ENCODE results near the gene PNMA6E.

PNMA6E gene

DNA sequence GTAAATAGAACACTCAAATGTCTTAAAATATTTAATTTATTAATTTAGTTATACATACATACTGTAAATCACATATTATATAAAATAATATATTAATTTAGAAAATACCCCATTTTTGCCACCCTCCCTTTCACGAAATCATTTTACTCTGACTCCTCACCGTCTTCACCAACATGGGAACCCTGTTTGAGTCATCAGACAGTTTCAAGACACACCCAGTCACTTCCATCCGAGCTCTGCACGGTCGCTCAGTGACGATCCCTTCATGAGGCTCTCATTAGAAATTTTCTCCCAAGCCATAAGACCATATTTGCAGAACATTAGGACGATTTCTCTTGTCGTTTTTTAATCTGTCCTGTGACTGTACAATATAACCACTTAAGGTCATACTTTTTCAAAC is 52.7 kb downstream of the PNMA6E start:
- POLR2A ChIA-PET (ENCODE audit: low non-redundant PET), result no interaction called here
- H3K27ac ChIP-seq, result no peak overlapping the region
- no peak for DNase-seq (ENCODE audit: low spot score)
- TF ChIP-seq, protein P1, sequence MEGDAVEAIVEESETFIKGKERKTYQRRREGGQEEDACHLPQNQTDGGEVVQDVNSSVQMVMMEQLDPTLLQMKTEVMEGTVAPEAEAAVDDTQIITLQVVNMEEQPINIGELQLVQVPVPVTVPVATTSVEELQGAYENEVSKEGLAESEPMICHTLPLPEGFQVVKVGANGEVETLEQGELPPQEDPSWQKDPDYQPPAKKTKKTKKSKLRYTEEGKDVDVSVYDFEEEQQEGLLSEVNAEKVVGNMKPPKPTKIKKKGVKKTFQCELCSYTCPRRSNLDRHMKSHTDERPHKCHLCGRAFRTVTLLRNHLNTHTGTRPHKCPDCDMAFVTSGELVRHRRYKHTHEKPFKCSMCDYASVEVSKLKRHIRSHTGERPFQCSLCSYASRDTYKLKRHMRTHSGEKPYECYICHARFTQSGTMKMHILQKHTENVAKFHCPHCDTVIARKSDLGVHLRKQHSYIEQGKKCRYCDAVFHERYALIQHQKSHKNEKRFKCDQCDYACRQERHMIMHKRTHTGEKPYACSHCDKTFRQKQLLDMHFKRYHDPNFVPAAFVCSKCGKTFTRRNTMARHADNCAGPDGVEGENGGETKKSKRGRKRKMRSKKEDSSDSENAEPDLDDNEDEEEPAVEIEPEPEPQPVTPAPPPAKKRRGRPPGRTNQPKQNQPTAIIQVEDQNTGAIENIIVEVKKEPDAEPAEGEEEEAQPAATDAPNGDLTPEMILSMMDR (conservative IDR thresholded peaks at IDR 0.05; ENCODE audit: low read depth), result no peak
- CTCF ChIA-PET, result no interaction called here

DNA sequence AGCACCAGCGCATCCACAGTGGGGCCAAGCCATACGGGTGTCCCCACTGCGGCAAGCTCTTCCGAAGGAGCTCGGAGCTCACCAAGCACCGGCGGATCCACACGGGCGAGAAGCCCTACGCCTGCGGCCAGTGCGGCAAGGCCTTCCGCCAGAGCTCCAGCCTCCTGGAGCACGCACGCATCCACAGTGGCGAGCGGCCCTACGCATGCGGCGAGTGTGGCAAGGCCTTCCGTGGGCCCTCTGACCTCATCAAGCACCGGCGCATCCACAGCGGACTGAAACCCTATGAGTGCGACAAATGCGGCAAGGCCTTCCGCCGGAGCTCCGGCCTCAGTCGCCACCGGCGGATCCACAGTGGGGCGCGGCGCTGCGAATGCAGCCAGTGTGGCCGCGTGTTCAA is 53.6 kb downstream of the PNMA6E start:
- no peak for DNase-seq (ENCODE audit: low spot score)
- H3K27ac ChIP-seq, result no peak overlapping the region
- ChIA-PET POLR2A (ENCODE audit: low non-redundant PET) (no interaction called here), CTCF (no interaction called here)
- TF ChIP-seq, protein P1 (conservative IDR thresholded peaks at IDR 0.05; ENCODE audit: low read depth), result no peak
